Measurements from ENCODE around the gene COX20.

The COX20 gene

GRCh38 chr1:244860914-244861610 lies 25.6 kb downstream of the COX20 start:
- Histone ChIP-seq H3K4me2 (ENCODE audit: low read length) (peak overlapping the region; percentile 71), H3K36me3 (ENCODE audit: insufficient read depth, low read length) (peaks cover 76% of the 10 kb centered on the region), H3K4me1 (ENCODE audit: insufficient read depth, low read length, severe bottlenecking) (peaks cover 42% of the 10 kb centered on the region), H3F3A (ENCODE audit: insufficient read depth, low read length) (no peaks in the 10 kb centered on the region; the same call in 1 of the 2 replicates), H3K9me2 (ENCODE audit: low read depth, low read length) (no peaks in the 10 kb centered on the region), H3K27ac (ENCODE audit: low read depth, low read length, poor library complexity, severe bottlenecking) (no peak overlapping the region), H3K79me2 (ENCODE audit: insufficient read depth, low read length) (peaks cover 65% of the 10 kb centered on the region), H3K4me3 (ENCODE audit: low read depth, low read length, poor library complexity, severe bottlenecking) (peak overlapping the region; percentile 86), H2AFZ (ENCODE audit: low read length) (no peak overlapping the region), H3K9me3 (ENCODE audit: low read length) (no peaks in the 10 kb centered on the region), H3K27me3 (ENCODE audit: insufficient read depth, low read length) (no peaks in the 10 kb centered on the region), H4K20me1 (ENCODE audit: insufficient read depth, low read length) (peaks cover 21% of the 10 kb centered on the region; the same call in 1 of the 2 replicates), H3K9ac (ENCODE audit: low read length) (peak overlapping the region; percentile 96)
- TF ChIP-seq CTCF (IDR thresholded peaks at IDR 0.05; ENCODE audit: low read length), result no peak
- TF ChIP-seq EZH2 (IDR thresholded peaks at IDR 0.05; ENCODE audit: borderline replicate concordance, low read length), result no peak

GRCh38 chr1:244861683-244862082 lies 26.2 kb downstream of the COX20 start:
- peak overlapping the region; percentile 71 for H3K4me2 ChIP-seq (ENCODE audit: low read length)
- peak overlapping the region; percentile 86 for H3K4me3 ChIP-seq (ENCODE audit: low read depth, low read length, poor library complexity, severe bottlenecking)
- H3K36me3 ChIP-seq (ENCODE audit: insufficient read depth, low read length), result peaks cover 70% of the 10 kb centered on the region
- no peak overlapping the region for H2AFZ ChIP-seq (ENCODE audit: low read length)
- TF ChIP-seq CTCF (IDR thresholded peaks at IDR 0.05; ENCODE audit: low read length) (no peak), EZH2 (IDR thresholded peaks at IDR 0.05; ENCODE audit: borderline replicate concordance, low read length) (no peak)
- H3K4me1 ChIP-seq (ENCODE audit: insufficient read depth, low read length, severe bottlenecking), result peaks cover 42% of the 10 kb centered on the region
- H3K27me3 ChIP-seq (ENCODE audit: insufficient read depth, low read length), result no peaks in the 10 kb centered on the region
- H3K79me2 ChIP-seq (ENCODE audit: insufficient read depth, low read length), result peaks cover 65% of the 10 kb centered on the region
- H3K9me2 ChIP-seq (ENCODE audit: low read depth, low read length), result no peaks in the 10 kb centered on the region
- H4K20me1 ChIP-seq (ENCODE audit: insufficient read depth, low read length), result peaks cover 18% of the 10 kb centered on the region; the same call in 1 of the 2 replicates
- no peaks in the 10 kb centered on the region for H3K9me3 ChIP-seq (ENCODE audit: low read length)
- no peak overlapping the region for H3K27ac ChIP-seq (ENCODE audit: low read depth, low read length, poor library complexity, severe bottlenecking)
- H3K9ac ChIP-seq (ENCODE audit: low read length), result peak overlapping the region; percentile 96
- no peaks in the 10 kb centered on the region; the same call in 1 of the 2 replicates for H3F3A ChIP-seq (ENCODE audit: insufficient read depth, low read length)

GRCh38 chr1:244862354-244862698 lies 26.9 kb downstream of the COX20 start:
- Histone ChIP-seq H3K9ac (ENCODE audit: low read length) (peak overlapping the region; percentile 96), H3K9me2 (ENCODE audit: low read depth, low read length) (no peaks in the 10 kb centered on the region), H3K4me2 (ENCODE audit: low read length) (peak overlapping the region; percentile 71), H3K79me2 (ENCODE audit: insufficient read depth, low read length) (peaks cover 62% of the 10 kb centered on the region), H3F3A (ENCODE audit: insufficient read depth, low read length) (no peaks in the 10 kb centered on the region; the same call in 1 of the 2 replicates), H4K20me1 (ENCODE audit: insufficient read depth, low read length) (peaks cover 18% of the 10 kb centered on the region; the same call in 1 of the 2 replicates), H3K27ac (ENCODE audit: low read depth, low read length, poor library complexity, severe bottlenecking) (peak overlapping the region; percentile 57), H3K4me1 (ENCODE audit: insufficient read depth, low read length, severe bottlenecking) (peaks cover 42% of the 10 kb centered on the region), H3K36me3 (ENCODE audit: insufficient read depth, low read length) (peaks cover 63% of the 10 kb centered on the region), H3K27me3 (ENCODE audit: insufficient read depth, low read length) (no peaks in the 10 kb centered on the region), H3K4me3 (ENCODE audit: low read depth, low read length, poor library complexity, severe bottlenecking) (peak overlapping the region; percentile 86), H3K9me3 (ENCODE audit: low read length) (no peaks in the 10 kb centered on the region), H2AFZ (ENCODE audit: low read length) (no peak overlapping the region)
- no peak for TF ChIP-seq EZH2 (IDR thresholded peaks at IDR 0.05; ENCODE audit: borderline replicate concordance, low read length)
